WERI-Rb-1 (cell line): Measurements from ENCODE around the gene PLEKHG5.
A peak's percentile ranks its signal among the peaks of the same experiment; 100 is the strongest.

Source experiments
- DNase-seq: peaks from one replicate; pipeline ENCODE4 v3.0.0-alpha.2; 2020
- H3K27ac ChIP-seq: fragments of 250-450 bp; sonication (Bioruptor Pico); 2 replicates; pipeline ENCODE4 v1.5.1; 2020; ENCODE audit warnings: mild to moderate bottlenecking, moderate library complexity
- H3K27me3 ChIP-seq: fragments of 250-450 bp; sonication (Bioruptor Pico); 2 replicates; pipeline ENCODE4 v1.5.1; 2021; ENCODE audit warnings: mild to moderate bottlenecking, low read depth, moderate library complexity; ENCODE audit not compliant: insufficient read depth, severe bottlenecking
- H3K36me3 ChIP-seq: fragments of 250-450 bp; sonication (Bioruptor Pico); 2 replicates; pipeline ENCODE4 v1.5.1; 2020; ENCODE audit warnings: mild to moderate bottlenecking, moderate library complexity
- H3K4me3 ChIP-seq: 2 replicates; pipeline ENCODE4 v1.5.1; 2011; ENCODE audit warnings: low read depth, mild to moderate bottlenecking, control low read depth, low read length
- H3K9me3 ChIP-seq: fragments of 250-450 bp; sonication (Bioruptor Pico); 2 replicates; pipeline ENCODE4 v1.5.1; 2021; ENCODE audit warnings: mild to moderate bottlenecking, moderate library complexity; ENCODE audit not compliant: severe bottlenecking
- CTCF ChIP-seq: IDR thresholded peaks from 2 replicates; pipeline ENCODE4 v1.5.1; 2011; ENCODE audit warnings: low read depth, mild to moderate bottlenecking, control low read depth, inconsistent platforms, low read length

Gene PLEKHG5

GRCh38 chr1:6445062-6445763 lies 46.3 kb downstream of the PLEKHG5 start:
- Histone ChIP-seq H3K4me3 (no peak overlapping the region), H3K27me3 (no peaks in the 10 kb centered on the region), H3K36me3 (no peaks in the 10 kb centered on the region), H3K27ac (no peak overlapping the region), H3K9me3 (no peaks in the 10 kb centered on the region)
- peak; percentile 48 for DNase-seq
- TF ChIP-seq CTCF: peak; percentile 52

DNA sequence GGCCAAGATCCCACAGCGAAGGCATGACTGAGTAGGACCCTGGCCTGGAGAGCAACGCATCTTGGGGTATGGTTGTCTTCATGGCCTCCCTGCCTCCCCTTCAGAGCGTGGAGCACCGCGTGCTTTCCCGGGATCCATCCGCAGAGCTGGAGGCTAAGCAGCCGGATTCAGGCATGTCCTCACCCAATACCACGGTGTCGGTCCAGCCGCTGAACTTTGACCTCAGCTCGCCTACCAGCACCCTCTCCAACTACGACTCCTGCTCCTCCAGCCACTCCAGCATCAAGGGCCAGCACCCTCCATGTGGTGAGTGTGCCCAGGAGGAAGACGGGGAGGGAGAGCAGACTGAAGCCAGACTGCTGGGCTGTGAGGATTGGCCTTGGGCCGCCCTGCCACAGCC lies 47.1 kb downstream of the PLEKHG5 start:
- no peaks in the 10 kb centered on the region for H3K27me3 ChIP-seq
- no peak for TF ChIP-seq CTCF
- H3K27ac ChIP-seq: no peak overlapping the region

DNA sequence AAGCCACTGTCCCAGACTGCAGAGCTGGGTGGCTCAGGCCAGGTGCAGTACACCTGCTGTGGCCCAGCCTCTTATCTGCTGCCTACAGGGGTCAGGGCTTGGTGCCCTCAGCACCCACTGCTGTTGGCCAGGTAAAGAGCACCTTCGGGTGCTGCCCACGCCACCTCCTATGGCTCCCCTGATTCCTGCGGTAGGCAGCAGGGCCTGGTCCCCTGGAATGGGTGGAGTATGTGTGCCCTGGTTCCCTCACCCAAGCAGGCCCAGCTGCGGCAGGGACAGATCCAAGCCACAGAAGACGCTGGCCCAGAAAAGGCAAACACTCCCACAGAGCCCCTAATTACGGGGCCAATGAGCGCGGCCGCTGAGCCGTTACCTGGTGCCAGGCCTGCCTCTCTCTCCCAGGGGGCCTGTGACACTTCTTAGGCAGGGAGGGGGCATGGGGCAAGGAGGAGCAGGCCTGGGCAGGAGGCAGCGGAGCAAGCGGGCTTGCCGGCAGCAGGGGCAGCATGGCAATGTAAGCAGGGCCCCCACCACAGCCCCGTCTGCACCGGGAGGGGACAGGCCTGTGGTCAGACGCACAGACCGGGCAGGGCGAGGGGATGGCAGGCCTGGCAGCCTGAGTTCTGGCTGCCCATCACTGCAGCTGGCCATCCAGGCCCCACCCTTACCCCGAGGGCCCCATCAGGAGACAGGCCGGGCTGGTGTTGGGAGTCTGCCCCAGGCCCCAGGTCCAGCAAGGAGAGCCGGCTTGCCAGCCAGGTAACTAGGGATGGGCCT lies 47.9 kb downstream of the PLEKHG5 start:
- Histone ChIP-seq H3K27me3 (no peaks in the 10 kb centered on the region), H3K9me3 (no peaks in the 10 kb centered on the region), H3K27ac (no peak overlapping the region), H3K4me3 (no peak overlapping the region), H3K36me3 (no peaks in the 10 kb centered on the region)
- no peak for TF ChIP-seq CTCF
- no peak for DNase-seq

More for the DNA sequence above, 47.1 kb downstream of the PLEKHG5 start:
- Histone ChIP-seq H3K9me3 (no peaks in the 10 kb centered on the region), H3K4me3 (no peak overlapping the region), H3K36me3 (no peaks in the 10 kb centered on the region)
- no peak for DNase-seq

- Histone ChIP-seq H3K36me3 (no peaks in the 10 kb centered on the region), H3K4me3 (no peak overlapping the region), H3K9me3 (no peaks in the 10 kb centered on the region), H3K27me3 (no peaks in the 10 kb centered on the region), H3K27ac (no peak overlapping the region)
- no peak for DNase-seq
- no peak for TF ChIP-seq CTCF
These were observed 49.9 kb downstream of the PLEKHG5 start for GRCh38 chr1:6441586-6441985.

DNA sequence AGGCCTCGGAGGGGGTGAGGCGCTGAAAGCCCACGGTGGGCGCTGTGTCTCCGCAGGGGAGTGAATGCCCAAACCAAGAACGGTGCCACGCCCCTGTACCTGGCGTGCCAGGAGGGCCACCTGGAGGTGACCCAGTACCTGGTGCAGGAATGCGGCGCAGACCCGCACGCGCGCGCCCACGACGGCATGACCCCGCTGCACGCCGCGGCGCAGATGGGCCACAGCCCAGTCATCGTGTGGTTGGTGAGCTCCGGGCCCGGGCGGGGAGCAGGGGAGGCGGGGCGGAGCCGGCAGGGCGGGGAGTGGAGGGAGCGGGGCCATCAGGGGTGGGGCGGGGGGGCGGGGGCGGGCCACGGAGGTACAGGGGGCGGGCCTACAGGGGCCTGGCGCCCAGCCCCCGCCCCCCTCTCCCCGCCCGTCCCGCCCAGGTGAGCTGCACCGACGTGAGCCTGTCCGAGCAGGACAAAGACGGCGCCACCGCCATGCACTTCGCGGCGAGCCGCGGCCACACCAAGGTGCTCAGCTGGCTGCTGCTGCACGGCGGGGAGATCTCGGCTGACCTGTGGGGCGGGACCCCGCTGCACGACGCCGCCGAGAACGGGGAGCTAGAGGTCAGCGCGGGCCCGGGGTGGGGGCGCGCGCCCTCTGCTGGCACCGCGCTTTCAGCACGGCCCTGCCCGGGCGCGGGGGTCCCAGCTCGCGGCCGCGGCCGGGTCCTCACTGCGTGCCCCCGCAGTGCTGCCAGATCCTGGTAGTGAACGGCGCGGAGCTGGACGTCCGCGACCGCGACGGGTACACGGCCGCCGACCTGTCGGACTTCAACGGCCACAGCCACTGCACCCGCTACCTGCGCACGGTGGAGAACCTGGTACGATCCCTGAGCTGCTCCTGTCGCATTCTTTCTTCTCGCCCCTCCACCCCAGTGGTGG lies 51.0 kb downstream of the PLEKHG5 start:
- H3K27me3 ChIP-seq: no peaks in the 10 kb centered on the region
- peak; percentile 89 for DNase-seq
- peak; percentile 65 for TF ChIP-seq CTCF

More for the DNA sequence above, 51.0 kb downstream of the PLEKHG5 start:
- Histone ChIP-seq H3K4me3 (peak overlapping the region; percentile 42), H3K27ac (no peak overlapping the region; the same call in 1 of the 2 replicates), H3K9me3 (no peaks in the 10 kb centered on the region), H3K36me3 (no peaks in the 10 kb centered on the region)
